HCT116 (cell line): ENCODE results near the gene SLITRK4.

Experiments
- MAX ChIP-seq: IDR thresholded peaks from 2 replicates; pipeline ENCODE4 v1.6.1; 2012
- POLR2A ChIP-seq: IDR thresholded peaks from 2 replicates; pipeline ENCODE4 v1.7.0; 2011; ENCODE audit warnings: borderline replicate concordance; ENCODE audit not compliant: insufficient read depth, insufficient read length; ENCODE audit errors: extremely low read depth
- POLR2AphosphoS5 ChIP-seq: IDR thresholded peaks from 2 replicates; pipeline ENCODE4 v1.6.1; 2011; ENCODE audit warnings: mild to moderate bottlenecking, low read depth, low read length, moderate library complexity
- SRF ChIP-seq: IDR thresholded peaks from 2 replicates; pipeline ENCODE4 v1.6.1; 2012; ENCODE audit warnings: low read depth
- YY1 ChIP-seq: IDR thresholded peaks from 2 replicates; pipeline ENCODE4 v1.6.1; 2011; ENCODE audit warnings: low read length, low read depth, moderate library complexity, mild to moderate bottlenecking; ENCODE audit not compliant: insufficient replicate concordance; ENCODE audit errors: extremely low read depth
- ZFX ChIP-seq: fragments of 450-650 bp; IDR thresholded peaks from 2 replicates; pipeline ENCODE4 v1.6.1; 2017
- TF ChIP-seq, protein P1 (sequence below), 3 experiments: fragments of 200-600 bp in 1 of 3; sonication (generic) in 1 of 3; IDR thresholded peaks in 2 of 3; conservative IDR thresholded peaks in 1 of 3; 2 replicates each; pipeline ENCODE4 v1.5.1; 2012 to 2017; ENCODE audit warnings: low read depth in 2 of 3, low read length in 2 of 3, antibody characterized with exemption in 1 of 3, borderline replicate concordance in 1 of 3, control low read depth in 1 of 3, mild to moderate bottlenecking in 1 of 3, mixed read lengths in 1 of 3, mixed run types in 1 of 3, moderate library complexity in 1 of 3; ENCODE audit not compliant: insufficient read depth in 1 of 3

GRCh38 chrX:143674926-143675325 is 39.0 kb upstream of the SLITRK4 start:
- TF ChIP-seq POLR2A (no peak), YY1 (no peak), MAX (no peak), SRF (no peak), ZFX (no peak), POLR2AphosphoS5 (no peak)
- TF ChIP-seq, protein P1, sequence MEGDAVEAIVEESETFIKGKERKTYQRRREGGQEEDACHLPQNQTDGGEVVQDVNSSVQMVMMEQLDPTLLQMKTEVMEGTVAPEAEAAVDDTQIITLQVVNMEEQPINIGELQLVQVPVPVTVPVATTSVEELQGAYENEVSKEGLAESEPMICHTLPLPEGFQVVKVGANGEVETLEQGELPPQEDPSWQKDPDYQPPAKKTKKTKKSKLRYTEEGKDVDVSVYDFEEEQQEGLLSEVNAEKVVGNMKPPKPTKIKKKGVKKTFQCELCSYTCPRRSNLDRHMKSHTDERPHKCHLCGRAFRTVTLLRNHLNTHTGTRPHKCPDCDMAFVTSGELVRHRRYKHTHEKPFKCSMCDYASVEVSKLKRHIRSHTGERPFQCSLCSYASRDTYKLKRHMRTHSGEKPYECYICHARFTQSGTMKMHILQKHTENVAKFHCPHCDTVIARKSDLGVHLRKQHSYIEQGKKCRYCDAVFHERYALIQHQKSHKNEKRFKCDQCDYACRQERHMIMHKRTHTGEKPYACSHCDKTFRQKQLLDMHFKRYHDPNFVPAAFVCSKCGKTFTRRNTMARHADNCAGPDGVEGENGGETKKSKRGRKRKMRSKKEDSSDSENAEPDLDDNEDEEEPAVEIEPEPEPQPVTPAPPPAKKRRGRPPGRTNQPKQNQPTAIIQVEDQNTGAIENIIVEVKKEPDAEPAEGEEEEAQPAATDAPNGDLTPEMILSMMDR (IDR thresholded peaks at IDR 0.05 in 2 of 3, conservative IDR thresholded peaks at IDR 0.05 in 1 of 3; ENCODE audit: borderline replicate concordance in 1 of 3, insufficient read depth in 1 of 3, low read depth in 2 of 3, low read length in 2 of 3): no peak
